HG02759 (cell line): ENCODE data around the gene CRTAC1.
A peak's percentile ranks its signal among the peaks of the same experiment; 100 is the strongest.
"Not testable (repeated sequence)": the region's sequence is repeated elsewhere in the genome, so short reads cannot be mapped to it uniquely, and the experiment has no call there.

Experiments used
- ATAC-seq: cut with Tn5 transposase; IDR thresholded peaks from one replicate; pipeline ENCODE4 v1.9.1; 2021; ENCODE audit warnings: mild to moderate bottlenecking, moderate library complexity; ENCODE audit not compliant: unreplicated experiment

Gene CRTAC1

DNA sequence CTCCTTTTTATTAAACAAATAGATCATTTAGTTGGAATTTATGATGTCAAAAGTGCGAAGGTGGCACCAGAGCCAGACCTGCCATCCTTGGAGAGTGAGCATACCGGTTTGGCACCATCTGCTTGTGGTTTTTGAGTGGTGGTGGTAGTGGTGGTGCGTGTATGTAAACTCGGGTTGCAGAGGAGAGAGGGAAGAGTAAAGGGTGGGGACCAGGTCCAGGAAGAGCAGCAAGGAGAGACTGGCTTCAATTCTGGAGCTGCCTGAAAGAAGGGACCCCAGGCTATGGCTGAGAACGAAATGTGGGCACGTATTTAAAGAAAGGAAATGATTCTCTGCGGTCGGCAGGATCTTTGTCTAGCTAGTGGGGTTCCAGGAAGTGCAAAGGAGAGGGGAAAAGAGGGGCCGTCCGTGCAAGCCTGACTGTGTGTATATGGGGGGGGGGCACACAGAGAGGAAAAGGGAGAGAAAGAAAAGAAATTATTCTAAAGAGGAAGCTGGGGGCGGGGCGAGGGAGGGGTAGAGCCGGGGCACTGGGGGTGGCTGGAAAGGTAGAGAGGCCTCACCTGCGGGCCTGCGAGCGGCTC lies 181.2 kb downstream of the CRTAC1 start:
- peak; percentile 48 for ATAC-seq

DNA sequence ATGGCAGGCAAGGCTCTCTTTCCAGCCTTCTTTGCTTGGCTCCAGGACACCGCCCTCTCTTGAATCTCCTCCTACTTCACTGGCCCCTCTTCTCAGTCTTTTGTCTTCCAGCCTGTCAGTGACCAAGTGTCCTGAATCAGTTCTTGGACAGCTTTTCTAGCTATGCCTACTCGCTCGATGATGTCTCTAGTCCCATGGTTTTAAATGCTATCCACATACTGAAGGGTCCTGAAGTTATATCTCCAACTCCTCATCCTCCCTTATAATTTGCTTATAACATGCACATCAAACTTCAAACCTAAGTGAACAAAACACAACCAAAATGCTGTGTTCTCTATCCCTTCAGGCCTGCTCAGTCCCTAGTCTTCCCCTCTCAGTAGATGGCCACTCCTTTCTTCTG lies 185.7 kb downstream of the CRTAC1 start:
- no peak for ATAC-seq

DNA sequence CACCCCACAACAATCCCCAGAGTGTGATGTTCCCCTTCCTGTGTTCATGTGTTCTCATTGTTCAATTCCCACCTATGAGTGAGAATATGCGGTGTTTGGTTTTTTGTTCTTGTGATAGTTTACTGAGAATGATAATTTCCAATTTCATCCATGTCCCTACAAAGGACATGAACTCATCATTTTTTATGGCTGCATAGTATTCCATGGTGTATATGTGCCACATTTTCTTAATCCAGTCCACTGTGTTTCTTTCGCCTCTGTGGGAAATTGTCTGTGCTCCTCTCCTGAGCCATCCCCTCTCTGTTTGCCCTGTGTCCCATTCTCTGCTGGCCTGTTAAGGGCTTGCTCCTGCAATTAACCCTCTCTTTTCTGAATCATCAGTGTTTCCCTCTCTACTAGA lies 186.4 kb downstream of the CRTAC1 start:
- ATAC-seq, result not testable (repeated sequence)

GRCh38 chr10:97843281-97843671 lies 187.1 kb downstream of the CRTAC1 start:
- ATAC-seq, result no peak

GRCh38 chr10:97842656-97843280 lies 187.7 kb downstream of the CRTAC1 start:
- no peak for ATAC-seq

- not testable (repeated sequence) for ATAC-seq
Measured at GRCh38 chr10:97842114-97842513, 188.3 kb downstream of the CRTAC1 start.

- ATAC-seq, result not testable (repeated sequence)
Measured at GRCh38 chr10:97841166-97841565, 189.3 kb downstream of the CRTAC1 start.

DNA sequence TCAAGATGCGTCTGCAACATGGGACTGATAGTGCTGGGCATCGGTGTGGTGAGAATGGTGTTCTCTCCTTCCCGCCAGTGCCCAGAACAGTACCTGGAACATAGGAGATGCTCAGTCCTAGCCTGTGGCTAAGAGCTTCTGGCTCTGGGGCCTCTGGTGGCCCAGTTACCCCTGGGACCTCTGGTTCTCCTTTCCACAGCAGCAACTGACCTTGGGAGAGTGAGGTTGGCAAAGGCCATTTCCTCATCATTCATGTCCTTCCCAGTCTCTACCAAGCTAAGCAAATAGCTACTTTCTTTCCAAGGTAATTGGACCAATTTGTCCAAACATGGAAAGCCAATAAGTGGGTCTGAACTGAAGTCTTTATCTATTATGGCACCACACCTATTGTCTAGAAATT lies 192.3 kb downstream of the CRTAC1 start:
- no peak for ATAC-seq

DNA sequence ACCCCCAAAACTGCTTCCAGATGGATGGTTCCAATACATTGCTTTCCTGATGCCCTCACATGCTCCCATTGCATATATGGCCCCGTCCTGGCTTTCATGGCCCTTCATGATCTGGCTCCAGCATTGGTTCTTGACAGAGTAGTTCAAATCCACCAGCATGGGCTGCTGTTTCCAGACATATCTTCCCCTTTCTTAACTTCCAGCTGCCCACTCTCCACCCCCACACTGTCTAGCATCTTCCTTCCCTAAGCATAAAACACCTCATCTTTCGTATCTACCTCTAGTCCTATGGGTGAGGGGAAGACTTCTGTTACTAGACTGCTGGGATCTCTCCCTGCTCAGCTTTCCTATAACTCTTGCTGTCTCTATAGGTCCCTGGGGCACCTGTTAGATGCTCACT lies 194.0 kb downstream of the CRTAC1 start:
- ATAC-seq, result no peak

- ATAC-seq, result no peak
Measured at GRCh38 chr10:97831259-97831658, 199.2 kb downstream of the CRTAC1 start.

DNA sequence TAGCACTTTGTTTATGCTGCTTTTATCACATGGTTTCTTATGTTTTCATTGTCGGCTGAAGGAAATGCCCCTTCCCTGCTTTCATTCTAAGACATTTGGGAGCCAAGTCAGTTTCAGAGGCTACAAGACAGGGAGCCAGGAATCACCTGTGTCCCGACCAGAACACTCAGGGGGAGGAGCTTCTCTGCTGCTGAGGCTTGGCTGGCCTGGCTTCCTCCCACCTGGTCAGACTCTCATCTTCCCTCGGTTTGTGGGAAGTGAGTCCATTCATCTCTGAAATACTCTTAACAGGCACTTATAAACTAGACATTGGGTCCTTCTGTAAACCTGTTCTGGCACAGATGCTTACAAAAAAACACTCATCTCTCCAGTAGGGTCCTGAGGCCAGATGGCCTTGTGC lies 200.4 kb downstream of the CRTAC1 start:
- ATAC-seq, result no peak

GRCh38 chr10:97828721-97829120 lies 201.7 kb downstream of the CRTAC1 start:
- no peak for ATAC-seq

DNA sequence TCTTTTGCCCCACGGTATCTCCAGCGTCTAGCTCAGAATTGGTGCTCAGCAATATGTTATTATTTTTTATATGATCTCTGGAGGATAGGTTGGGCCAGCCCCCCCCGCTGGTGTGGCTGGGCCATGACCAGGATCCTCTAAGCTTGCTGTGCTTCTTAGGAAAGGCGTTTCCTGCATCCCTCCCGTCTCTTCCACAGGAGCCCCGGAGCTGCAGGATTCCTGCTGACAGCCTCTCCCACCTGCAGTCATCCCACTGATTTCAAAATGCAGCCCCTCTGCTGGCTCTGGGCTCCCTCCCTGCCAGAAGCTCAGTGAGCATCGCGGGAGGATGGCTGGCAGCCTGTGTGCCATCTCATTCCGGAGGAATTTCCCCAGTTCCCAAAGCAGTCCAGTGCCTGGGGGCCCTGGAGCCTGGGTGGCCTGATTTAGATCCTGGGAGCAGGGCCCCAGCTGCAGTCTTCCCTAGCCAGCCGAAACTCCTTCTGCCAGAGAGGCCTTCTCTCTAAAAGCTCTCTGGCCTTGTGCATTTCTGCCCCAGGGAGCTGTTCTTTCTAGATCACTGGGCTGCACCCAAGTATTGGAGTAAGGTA lies 202.6 kb downstream of the CRTAC1 start:
- ATAC-seq, result no peak

- no peak for ATAC-seq
Measured at GRCh38 chr10:97826892-97827291, 203.5 kb downstream of the CRTAC1 start.

DNA sequence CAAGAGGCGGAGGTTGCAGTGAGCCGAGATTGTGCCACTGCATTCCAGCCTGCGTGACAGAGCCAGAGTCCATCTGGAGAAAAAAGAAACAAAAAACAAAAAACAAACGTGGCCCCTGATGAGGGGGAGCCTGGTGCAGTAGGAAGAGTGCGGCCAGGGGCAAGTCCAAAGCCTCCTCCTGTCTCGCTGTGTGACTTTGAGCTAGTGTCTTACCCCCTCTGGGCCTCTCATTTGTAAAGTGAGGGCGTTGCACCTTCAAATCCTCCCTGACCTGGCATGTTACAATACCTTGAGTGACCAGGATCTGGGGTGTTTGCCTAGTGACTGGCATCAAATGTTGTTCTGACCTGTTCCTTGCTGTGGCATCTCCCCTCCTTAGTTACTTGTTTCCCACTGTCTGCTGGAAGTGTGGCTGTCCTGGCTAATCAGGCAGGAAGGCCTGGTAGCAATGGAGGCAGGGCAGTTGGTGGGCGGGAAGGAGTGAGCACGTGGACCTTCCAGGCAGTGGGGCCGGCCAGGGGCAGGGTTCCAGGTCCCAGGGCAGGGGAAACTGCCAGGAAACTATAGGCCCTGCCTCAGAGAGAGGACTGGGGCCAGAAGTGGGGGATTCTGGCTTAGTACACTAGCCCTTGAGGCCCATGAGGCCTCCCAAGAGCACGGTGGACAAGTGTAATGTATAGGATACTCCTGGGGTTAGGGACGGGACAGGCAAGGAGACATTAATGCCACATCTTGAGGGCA lies 205.2 kb downstream of the CRTAC1 start:
- ATAC-seq, result no peak

GRCh38 chr10:97823734-97824133 lies 206.7 kb downstream of the CRTAC1 start:
- no peak for ATAC-seq

DNA sequence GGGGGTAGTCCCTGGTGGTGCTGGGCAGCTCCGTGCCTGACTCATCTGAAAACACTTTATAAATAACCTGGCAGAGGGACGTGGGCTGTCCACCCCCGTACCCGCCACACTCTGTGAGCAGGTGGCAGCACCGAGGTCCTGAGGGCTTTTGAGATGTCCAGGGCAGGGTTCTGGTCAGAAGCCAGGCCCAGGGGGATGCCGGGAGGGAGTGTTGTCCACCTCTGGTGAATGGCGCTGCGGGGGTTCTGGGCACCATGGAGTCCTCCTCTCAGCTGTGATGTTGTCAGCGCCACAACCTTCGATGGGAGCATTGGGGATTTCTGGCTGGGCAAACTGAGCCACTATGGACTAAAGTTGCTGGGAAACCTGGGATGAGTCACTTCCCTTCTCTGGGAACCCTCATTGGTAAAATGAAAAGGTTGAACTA lies 208.1 kb downstream of the CRTAC1 start:
- ATAC-seq, result no peak

GRCh38 chr10:97821308-97822038 lies 208.9 kb downstream of the CRTAC1 start:
- ATAC-seq, result no peak

DNA sequence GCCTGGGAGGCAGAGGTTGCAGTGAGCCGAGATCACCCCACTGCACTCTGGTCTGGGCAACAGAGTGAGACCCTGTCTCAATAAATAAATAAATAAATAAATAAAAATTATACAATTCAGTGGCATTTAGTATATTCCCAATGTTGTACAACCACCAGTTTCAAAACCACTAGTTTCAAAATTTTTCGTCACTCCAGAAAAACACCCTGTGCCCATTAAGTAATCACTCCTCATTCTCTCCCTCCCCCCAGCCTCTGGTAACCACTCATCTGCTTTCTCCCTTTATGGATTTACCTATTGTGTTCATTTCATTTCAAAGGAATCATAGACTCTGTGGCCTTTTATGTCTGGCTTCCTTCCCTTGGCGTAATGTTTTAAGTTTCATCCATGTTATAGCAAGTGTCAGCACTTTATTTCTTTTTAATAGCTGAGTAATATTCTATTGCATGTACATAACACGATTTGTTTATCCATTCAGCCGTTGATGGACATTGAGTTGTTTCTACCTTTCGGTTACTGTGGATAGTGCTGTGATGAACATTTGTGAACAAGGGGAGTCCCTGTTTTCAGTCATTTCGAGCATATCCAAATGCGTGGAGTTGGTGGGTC lies 210.2 kb downstream of the CRTAC1 start:
- no peak for ATAC-seq

DNA sequence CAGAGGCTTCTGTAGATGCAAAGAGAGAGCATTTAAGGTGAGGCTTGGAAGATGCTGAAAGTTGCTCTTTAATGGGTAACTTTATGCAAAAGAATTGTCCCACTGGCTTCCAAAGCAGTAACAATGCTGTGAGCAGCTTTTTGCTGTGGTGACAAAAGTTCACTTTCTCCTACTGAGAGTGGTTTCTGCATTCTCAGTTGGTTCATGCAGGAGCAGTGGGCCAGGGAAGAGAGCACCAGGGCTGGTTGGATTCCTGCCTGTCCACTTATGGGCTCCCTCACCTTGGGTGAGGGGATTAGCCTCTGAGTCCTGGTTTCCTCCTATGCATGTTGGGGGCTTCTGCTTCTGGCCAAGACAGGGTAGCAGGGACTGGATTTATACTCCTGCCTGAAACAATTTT lies 211.8 kb downstream of the CRTAC1 start:
- no peak for ATAC-seq

DNA sequence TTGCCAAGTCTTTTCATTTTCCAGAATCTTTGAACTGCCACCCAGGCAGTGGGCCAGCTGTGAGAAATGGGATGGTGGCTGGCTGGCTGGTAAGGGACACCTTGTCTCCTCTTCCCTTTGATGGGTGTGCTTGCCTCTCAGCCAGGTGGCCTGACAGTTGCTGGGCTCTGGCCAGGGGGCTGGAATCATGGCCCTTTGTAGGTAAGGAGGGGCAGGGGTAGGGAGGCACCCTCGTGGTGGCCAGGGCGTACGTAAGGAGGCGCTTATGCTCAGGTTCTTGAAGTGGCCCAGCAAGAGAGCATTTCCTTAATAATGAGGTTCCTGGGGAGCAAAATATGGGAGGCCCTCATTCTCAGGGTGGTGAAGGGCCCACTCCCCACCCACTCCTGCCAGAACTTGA lies 213.8 kb downstream of the CRTAC1 start:
- no peak for ATAC-seq
